Measurements from ENCODE around the gene THUMPD2. TPM values are rescaled to one million over a fixed set of nuclear protein-coding genes. Genes with fewer than 3 reads are reported as not detected.

Gene THUMPD2
- total RNA-seq, 3 donors from 2014 or later (not counting 1 experiment from before 2014, with no cell fraction given): 12.7 to 17.8 (median 13.4) TPM

- Mint-ChIP-seq H3K27ac (no peak overlapping the region), H3K36me3 (no peaks in the 10 kb centered on the region), H3K27me3 (ENCODE audit: low read depth in 2 of 2) (peaks cover 3 to 9% of the 10 kb centered on the region in 2 donors), H3K4me3 (no peak overlapping the region), H3K9me3 (no peaks in the 10 kb centered on the region), H3K4me1 (peaks cover 0 to 6% of the 10 kb centered on the region in 2 donors)
- WGBS (ENCODE audit: insufficient coverage): 78% methylated on average over 2 of the region's 2 CpGs
- Histone ChIP-seq H3K27me3 (ENCODE audit: control insufficient read depth, insufficient read depth, low read length) (no peaks in the 10 kb centered on the region), H3K36me3 (ENCODE audit: control insufficient read depth, insufficient read depth, low read length) (no peaks in the 10 kb centered on the region), H3K4me3 (ENCODE audit: low read length) (no peak overlapping the region), H3K9me3 (ENCODE audit: control insufficient read depth, insufficient read depth, low read length) (no peaks in the 10 kb centered on the region), H3K27ac (ENCODE audit: low read length) (no peak overlapping the region), H3K4me1 (ENCODE audit: control insufficient read depth, insufficient read depth, low read length) (no peaks in the 10 kb centered on the region)
- intact Hi-C loops (cut with micrococcal nuclease): no loop called here
- TF ChIP-seq CTCF (IDR thresholded peaks at IDR 0.05): no peak
- ATAC-seq: no peak
- DNase-seq: no peak
Measured at GRCh38 chr2:39723497-39723896, 55.6 kb downstream of the THUMPD2 start.

- no peak overlapping the region for H3K4me3 Mint-ChIP-seq
- WGBS (ENCODE audit: insufficient coverage): 88% methylated on average over 2 of the region's 2 CpGs
Measured at GRCh38 chr2:39720970-39721369, 58.1 kb downstream of the THUMPD2 start.

GRCh38 chr2:39719317-39719716 lies 59.7 kb downstream of the THUMPD2 start:
- Mint-ChIP-seq H3K9me3 (no peaks in the 10 kb centered on the region), H3K27me3 (ENCODE audit: low read depth in 2 of 2) (peaks cover 8 to 20% of the 10 kb centered on the region in 2 donors), H3K27ac (no peak overlapping the region), H3K36me3 (no peaks in the 10 kb centered on the region), H3K4me1 (no peaks in the 10 kb centered on the region), H3K4me3 (no peak overlapping the region)
- Histone ChIP-seq H3K36me3 (ENCODE audit: control insufficient read depth, insufficient read depth, low read length) (no peaks in the 10 kb centered on the region), H3K4me3 (ENCODE audit: low read length) (no peak overlapping the region), H3K27me3 (ENCODE audit: control insufficient read depth, insufficient read depth, low read length) (no peaks in the 10 kb centered on the region), H3K27ac (ENCODE audit: low read length) (no peak overlapping the region), H3K4me1 (ENCODE audit: control insufficient read depth, insufficient read depth, low read length) (no peaks in the 10 kb centered on the region), H3K9me3 (ENCODE audit: control insufficient read depth, insufficient read depth, low read length) (no peaks in the 10 kb centered on the region)
- no peak for ATAC-seq
- DNase-seq: no peak
- intact Hi-C loops (cut with micrococcal nuclease): no loop called here
- no peak for TF ChIP-seq CTCF (IDR thresholded peaks at IDR 0.05)
- WGBS (ENCODE audit: insufficient coverage): 87% methylated on average over 8 of the region's 8 CpGs

More at GRCh38 chr2:39720970-39721369, 58.1 kb downstream of the THUMPD2 start:
- Mint-ChIP-seq H3K4me1 (no peaks in the 10 kb centered on the region), H3K36me3 (no peaks in the 10 kb centered on the region), H3K27me3 (ENCODE audit: low read depth in 2 of 2) (peaks cover 6 to 9% of the 10 kb centered on the region in 2 donors), H3K27ac (no peak overlapping the region), H3K9me3 (no peaks in the 10 kb centered on the region)
- Histone ChIP-seq H3K9me3 (ENCODE audit: control insufficient read depth, insufficient read depth, low read length) (no peaks in the 10 kb centered on the region), H3K36me3 (ENCODE audit: control insufficient read depth, insufficient read depth, low read length) (no peaks in the 10 kb centered on the region), H3K27me3 (ENCODE audit: control insufficient read depth, insufficient read depth, low read length) (no peaks in the 10 kb centered on the region), H3K27ac (ENCODE audit: low read length) (no peak overlapping the region), H3K4me1 (ENCODE audit: control insufficient read depth, insufficient read depth, low read length) (no peaks in the 10 kb centered on the region), H3K4me3 (ENCODE audit: low read length) (no peak overlapping the region)
- ATAC-seq (no peak), DNase-seq (no peak)
- intact Hi-C loops (cut with micrococcal nuclease): no loop called here
- no peak for TF ChIP-seq CTCF (IDR thresholded peaks at IDR 0.05)

DNA sequence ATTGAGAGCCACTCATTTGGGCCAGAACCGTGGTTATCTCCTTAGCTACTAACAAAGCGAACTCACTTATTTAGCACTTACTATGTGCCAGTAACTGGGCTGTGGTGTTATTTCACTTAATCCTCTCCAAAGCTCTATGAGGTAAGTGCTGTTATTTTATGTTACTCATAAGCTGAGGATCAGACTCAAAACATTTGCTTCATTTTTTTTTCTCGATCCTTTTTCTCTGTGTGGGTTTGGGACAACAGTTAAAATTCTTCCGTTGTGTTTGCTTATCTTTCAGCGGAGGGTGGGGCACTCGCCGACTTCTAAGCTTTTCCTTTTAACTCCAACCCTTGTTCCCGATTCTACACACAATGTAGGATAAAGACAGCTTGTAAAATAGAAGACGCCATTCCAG lies 60.6 kb downstream of the THUMPD2 start:
- Mint-ChIP-seq H3K36me3 (no peaks in the 10 kb centered on the region), H3K4me1 (no peaks in the 10 kb centered on the region), H3K4me3 (no peak overlapping the region), H3K27me3 (ENCODE audit: low read depth in 2 of 2) (peaks cover 8 to 27% of the 10 kb centered on the region in 2 donors), H3K9me3 (no peaks in the 10 kb centered on the region), H3K27ac (no peak overlapping the region)
- H3K4me1 ChIP-seq (ENCODE audit: control insufficient read depth, insufficient read depth, low read length): no peaks in the 10 kb centered on the region
- H3K9me3 ChIP-seq (ENCODE audit: control insufficient read depth, insufficient read depth, low read length): no peaks in the 10 kb centered on the region
- H3K36me3 ChIP-seq (ENCODE audit: control insufficient read depth, insufficient read depth, low read length): no peaks in the 10 kb centered on the region
- no peak for ATAC-seq
- intact Hi-C loops (cut with micrococcal nuclease): no loop called here
- DNase-seq: no peak
- no peak overlapping the region for H3K27ac ChIP-seq (ENCODE audit: low read length)
- H3K4me3 ChIP-seq (ENCODE audit: low read length): no peak overlapping the region
- H3K27me3 ChIP-seq (ENCODE audit: control insufficient read depth, insufficient read depth, low read length): no peaks in the 10 kb centered on the region
- no peak for TF ChIP-seq CTCF (IDR thresholded peaks at IDR 0.05)
- WGBS (ENCODE audit: insufficient coverage): 90% methylated on average over 4 of the region's 9 CpGs

Measured in natural killer cell (primary cell).